Measurements from ENCODE around the gene GPC5. TPM values are rescaled to one million over a fixed set of nuclear protein-coding genes. Genes with fewer than 3 reads are reported as not detected.

The GPC5 gene
- total and polyA plus RNA-seq, 2 of the 8 experiments (the other 6 are each of a cell fraction or from before 2014, with no cell fraction given) = 0.20 to 0.39 TPM

DNA sequence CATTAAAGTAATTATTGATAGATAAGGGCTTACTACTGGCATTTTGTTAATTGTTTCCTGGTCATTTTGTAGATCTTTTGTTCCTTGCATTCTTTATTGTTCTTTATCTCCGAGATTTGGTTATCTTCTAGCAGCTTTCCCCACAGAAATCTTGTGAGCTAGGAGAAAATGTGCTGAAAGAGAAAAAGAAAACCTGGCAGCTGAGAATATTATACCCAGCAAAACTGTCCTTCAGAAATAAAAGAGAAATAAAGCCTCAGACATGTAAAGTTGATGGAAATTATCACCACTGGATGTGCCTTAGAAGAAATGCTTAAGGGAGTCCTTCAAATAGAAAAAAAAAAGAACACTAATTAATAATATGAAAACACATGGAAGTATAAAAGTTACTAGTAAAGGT lies 1363.3 kb downstream of the GPC5 start:
- H2BK20ac ChIP-seq (ENCODE audit: low read length) = no peak overlapping the region
- FAIRE-seq = no peak
- TF ChIP-seq SIX5 (IDR thresholded peaks at IDR 0.05; ENCODE audit: low read depth, low read length) (no peak), SIN3A (conservative IDR thresholded peaks at IDR 0.05 in 1 of 2, IDR thresholded peaks at IDR 0.05 in 1 of 2; ENCODE audit: low read depth in 1 of 2, low read length in 2 of 2) (no peak), CHD2 (IDR thresholded peaks at IDR 0.05; ENCODE audit: low read length) (no peak), KDM4A (IDR thresholded peaks at IDR 0.05; ENCODE audit: low read depth, low read length, severe bottlenecking) (no peak), JUN (IDR thresholded peaks at IDR 0.05; ENCODE audit: low read depth, low read length) (no peak), EP300 (IDR thresholded peaks at IDR 0.05; ENCODE audit: borderline replicate concordance in 1 of 2, low read depth in 2 of 2, low read length in 2 of 2) (no peak), MAFK (IDR thresholded peaks at IDR 0.05; ENCODE audit: low read depth, low read length) (no peak), PHF8 (conservative IDR thresholded peaks at IDR 0.05; ENCODE audit: low read depth, low read length) (no peak), POU5F1 (IDR thresholded peaks at IDR 0.05; ENCODE audit: low read depth, low read length) (no peak), BCL11A (IDR thresholded peaks at IDR 0.05; ENCODE audit: low read depth in 2 of 2, low read length in 2 of 2) (no peak), GABPA (IDR thresholded peaks at IDR 0.05; ENCODE audit: borderline replicate concordance, insufficient read depth, low read length) (no peak), BACH1 (IDR thresholded peaks at IDR 0.05; ENCODE audit: low read length) (no peak), CTBP2 (IDR thresholded peaks at IDR 0.05; ENCODE audit: borderline replicate concordance, insufficient read depth, insufficient read length, low read length) (no peak), TAF7 (optimal IDR thresholded peaks at IDR 0.05; ENCODE audit: borderline replicate concordance, low read depth, low read length) (no peak), KDM5A (IDR thresholded peaks at IDR 0.05; ENCODE audit: low read length) (no peak)

More for the DNA sequence above, 1363.3 kb downstream of the GPC5 start:
- Histone ChIP-seq H4K8ac (ENCODE audit: extremely low read depth, insufficient read depth, low read length) (no peak overlapping the region), H3K23ac (ENCODE audit: insufficient read length) (no peak overlapping the region), H3K4me2 (ENCODE audit: insufficient read depth in 1 of 2, low read depth in 2 of 2, low read length in 2 of 2) (no peak overlapping the region), H4K20me1 (replicated peaks in 1 of 2; ENCODE audit: control insufficient read depth in 1 of 2, insufficient read depth in 2 of 2, low read length in 2 of 2) (no peaks in the 10 kb centered on the region), H2AFZ (ENCODE audit: low read length) (no peak overlapping the region), H2BK15ac (ENCODE audit: low read length) (no peak overlapping the region), H3K36me3 (ENCODE audit: control insufficient read depth in 2 of 4, insufficient read depth in 4 of 4, low read length in 3 of 4) (no peaks in the 10 kb centered on the region), H3K14ac (ENCODE audit: insufficient read length) (no peak overlapping the region), H2BK120ac (replicated peaks; ENCODE audit: low read depth, low read length) (no peak overlapping the region), H2AK5ac (ENCODE audit: low read depth, low read length) (no peak overlapping the region), H3K4me3 (ENCODE audit: extremely low read depth in 1 of 4, insufficient read depth in 2 of 4, low read depth in 3 of 4, low read length in 4 of 4) (no peak overlapping the region), H3K23me2 (ENCODE audit: low read depth, low read length) (no peaks in the 10 kb centered on the region), H3K27ac (ENCODE audit: low read depth, low read length) (no peak overlapping the region), H2BK12ac (ENCODE audit: low read depth, low read length) (no peak overlapping the region), H3K9me3 (ENCODE audit: insufficient read depth in 2 of 2, low read depth in 1 of 2, low read length in 1 of 2) (peaks cover 5 to 6% of the 10 kb centered on the region in 2 experiments; a peak in 2 of 4 replicates), H4K5ac (ENCODE audit: insufficient read length, low read depth, low read length) (no peak overlapping the region), H2BK5ac (ENCODE audit: low read depth, low read length) (no peak overlapping the region), H3K4ac (replicated peaks; ENCODE audit: insufficient read length, low read depth, low read length) (no peak overlapping the region), H4K91ac (replicated peaks; ENCODE audit: insufficient read length, low read length) (no peak overlapping the region), H3K79me2 (ENCODE audit: control insufficient read depth in 1 of 2, insufficient read depth in 2 of 2, low read length in 2 of 2) (no peaks in the 10 kb centered on the region), H3K9ac (replicated peaks in 1 of 4; ENCODE audit: extremely low read depth in 1 of 4, low read depth in 3 of 4, low read length in 3 of 4) (no peak overlapping the region), H3K4me1 (replicated peaks in 1 of 4; ENCODE audit: control insufficient read depth in 3 of 4, insufficient read depth in 4 of 4, low read length in 3 of 4) (no peaks in the 10 kb centered on the region), H3K18ac (ENCODE audit: extremely low read depth, low read length) (no peak overlapping the region), H3K56ac (replicated peaks; ENCODE audit: insufficient read length, low read depth, low read length) (no peak overlapping the region), H3K27me3 (replicated peaks in 1 of 4; ENCODE audit: control insufficient read depth in 3 of 4, extremely low read depth in 1 of 4, insufficient read depth in 3 of 4, low read length in 3 of 4) (no peaks in the 10 kb centered on the region), H3K79me1 (ENCODE audit: low read depth, low read length) (no peaks in the 10 kb centered on the region)
- DNase-seq (ENCODE audit: low read depth in 1 of 2, low spot score in 2 of 2) = no peak
- 96% methylated on average over 1 of the region's 1 CpG; no CpG with 5 or more reads in 1 of the 2 experiments for WGBS, 2 experiments (ENCODE audit: extremely low coverage in 1 of 2, insufficient coverage in 1 of 2, insufficient read length in 1 of 2, insufficient replicate concordance in 2 of 2, low coverage in 1 of 2, low lambda C conversion rate in 2 of 2, missing lambda C conversion rate in 1 of 2)
- ChIA-PET POLR2A (ENCODE audit: partially characterized antibody) (no interaction called here), CTCF (ENCODE audit: partially characterized antibody) (no interaction called here)

Data from H1 (cell line).